Muscle layer of duodenum (tissue), 2 donors: Measurements from ENCODE around the gene F3.
A peak's percentile ranks its signal among the peaks of the same experiment; 100 is the strongest.

ENCODE experiments used
- H3K27ac ChIP-seq: one replicate; pipeline ENCODE4 v1.7.0; 2013; ENCODE audit warnings: mild to moderate bottlenecking, low read length
- H3K27me3 ChIP-seq: one replicate; pipeline ENCODE4 v1.7.0; 2013; ENCODE audit warnings: low read depth, mild to moderate bottlenecking, control low read depth, low read length
- H3K36me3 ChIP-seq, 2 donors: one replicate each; pipeline ENCODE4 v1.7.0; 2013; ENCODE audit warnings: low read length in 2 of 2, control low read depth in 1 of 2, mild to moderate bottlenecking in 1 of 2; ENCODE audit not compliant: insufficient read depth in 2 of 2, control insufficient read depth in 1 of 2
- H3K4me1 ChIP-seq, 2 donors: one replicate each; pipeline ENCODE4 v1.7.0; 2013; ENCODE audit warnings: low read length in 2 of 2, mild to moderate bottlenecking in 2 of 2, control low read depth in 1 of 2, moderate library complexity in 1 of 2; ENCODE audit not compliant: insufficient read depth in 2 of 2, control insufficient read depth in 1 of 2
- H3K4me3 ChIP-seq, 2 donors: one replicate each; pipeline ENCODE4 v1.7.0; 2013; ENCODE audit warnings: low read length in 2 of 2, low read depth in 1 of 2, mild to moderate bottlenecking in 1 of 2
- H3K9me3 ChIP-seq, 2 donors: one replicate each; pipeline ENCODE4 v1.7.0; 2013; ENCODE audit warnings: low read length in 2 of 2, control low read depth in 1 of 2, mild to moderate bottlenecking in 1 of 2; ENCODE audit not compliant: control insufficient read depth in 1 of 2
- donor health status: healthy.

Gene F3

DNA sequence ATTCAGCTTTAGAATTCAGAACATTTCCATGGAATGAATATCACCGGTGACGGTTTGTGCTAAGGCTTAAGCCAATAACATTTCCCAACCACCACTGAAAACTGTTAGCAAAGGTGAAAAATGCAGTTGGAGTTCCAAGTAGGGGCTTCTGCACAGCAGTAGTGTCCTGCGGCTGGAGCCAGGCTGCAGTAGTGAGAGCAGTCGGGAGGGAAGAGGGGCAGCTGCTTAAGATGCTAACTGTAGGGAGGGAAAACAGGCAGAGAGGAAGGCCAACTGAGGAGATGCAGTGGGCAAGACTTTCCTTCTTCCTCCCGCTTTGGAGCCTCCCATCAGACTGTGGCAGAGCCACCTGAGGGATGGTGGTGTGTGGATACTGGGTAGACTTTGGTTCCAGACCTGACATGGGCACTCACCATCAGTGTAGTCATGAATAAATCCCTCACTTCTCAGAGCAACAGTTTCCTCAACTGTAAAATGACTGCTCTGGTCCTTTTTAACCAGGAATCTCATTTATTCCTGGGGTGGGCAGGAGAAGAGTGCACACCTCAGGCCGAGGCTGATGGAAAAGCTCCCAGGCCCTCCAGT lies 3.2 kb downstream of the F3 start:
- no peaks in the 10 kb centered on the region for H3K27me3 ChIP-seq
- peak overlapping the region; percentile 71 to 88 for H3K4me3 ChIP-seq
- H3K9me3 ChIP-seq, result no peaks in the 10 kb centered on the region
- peak overlapping the region; percentile 67 for H3K27ac ChIP-seq
- H3K4me1 ChIP-seq, result peaks cover 4 to 22% of the 10 kb centered on the region in 2 donors
- H3K36me3 ChIP-seq, result peaks cover 13 to 18% of the 10 kb centered on the region in 2 donors

DNA sequence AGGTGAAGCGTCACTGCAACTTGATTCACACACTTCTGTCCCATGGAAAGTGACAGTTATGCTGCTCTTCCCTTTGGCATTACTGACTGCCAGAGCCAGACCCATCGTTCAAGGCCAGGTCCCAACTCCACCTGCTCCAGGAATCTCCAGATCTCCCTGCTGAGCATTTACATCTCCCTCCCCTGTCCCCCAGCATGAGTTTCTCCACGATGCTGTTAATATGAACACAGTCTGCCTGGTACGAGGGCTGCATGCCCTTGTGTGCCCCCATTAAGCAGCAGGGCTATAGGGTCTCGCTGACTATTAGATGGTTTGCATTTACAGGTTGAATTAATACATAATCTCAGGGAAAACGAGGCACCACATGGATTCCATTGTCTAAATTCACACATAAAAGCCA lies 4.3 kb downstream of the F3 start:
- Histone ChIP-seq H3K27ac (peak overlapping the region; percentile 7), H3K4me3 (peak overlapping the region in 1 of 2 donors; percentile 15), H3K36me3 (peaks cover 13 to 21% of the 10 kb centered on the region in 2 donors), H3K9me3 (no peaks in the 10 kb centered on the region), H3K4me1 (peaks cover 4 to 13% of the 10 kb centered on the region in 2 donors), H3K27me3 (no peaks in the 10 kb centered on the region)

DNA sequence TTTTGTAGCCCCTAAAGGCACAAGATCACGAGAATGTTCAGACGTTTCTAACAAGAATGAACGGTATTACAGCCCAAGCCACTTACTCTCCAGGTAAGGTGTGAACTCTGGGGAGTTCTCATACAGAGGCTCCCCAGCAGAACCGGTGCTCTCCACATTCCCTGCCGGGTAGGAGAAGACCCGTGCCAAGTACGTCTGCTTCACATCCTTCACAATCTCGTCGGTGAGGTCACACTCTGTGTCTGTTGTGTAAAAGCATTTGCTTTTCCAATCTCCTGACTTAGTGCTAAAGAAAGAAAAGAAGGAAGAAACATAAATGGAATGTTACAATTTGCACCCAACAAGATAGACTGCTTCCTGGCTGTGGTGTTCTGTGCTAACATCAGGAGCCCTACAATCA lies 5.7 kb downstream of the F3 start:
- H3K4me3 ChIP-seq, result no peak overlapping the region
- peaks cover 4 to 13% of the 10 kb centered on the region in 2 donors for H3K4me1 ChIP-seq
- peaks cover 24 to 31% of the 10 kb centered on the region in 2 donors for H3K36me3 ChIP-seq
- H3K27me3 ChIP-seq, result no peaks in the 10 kb centered on the region
- no peaks in the 10 kb centered on the region for H3K9me3 ChIP-seq
- H3K27ac ChIP-seq, result peak overlapping the region; percentile 17

DNA sequence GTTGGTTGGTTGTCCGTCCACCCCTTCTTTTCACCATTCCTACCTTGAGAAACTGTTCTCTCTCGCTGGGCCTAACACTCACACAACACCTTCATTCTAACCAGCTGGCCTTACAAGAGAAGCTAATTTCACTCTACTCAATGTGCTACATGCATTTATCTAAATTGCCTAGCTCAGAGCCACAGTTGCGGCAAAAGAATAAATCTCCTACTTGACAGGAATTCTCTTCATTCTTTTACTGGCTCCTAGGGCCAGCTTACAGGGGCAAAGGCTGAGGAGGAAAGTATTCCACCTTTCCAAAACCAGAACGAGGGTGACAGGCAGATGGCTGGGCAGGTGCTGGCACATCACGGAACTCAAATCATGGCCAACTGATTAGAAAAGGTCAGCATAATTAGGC lies 6.5 kb downstream of the F3 start:
- H3K27me3 ChIP-seq, result no peaks in the 10 kb centered on the region
- H3K27ac ChIP-seq, result peak overlapping the region; percentile 17
- no peak overlapping the region for H3K4me3 ChIP-seq
- peaks cover 26 to 36% of the 10 kb centered on the region in 2 donors for H3K36me3 ChIP-seq
- H3K4me1 ChIP-seq, result peaks cover 4 to 13% of the 10 kb centered on the region in 2 donors
- no peaks in the 10 kb centered on the region for H3K9me3 ChIP-seq

DNA sequence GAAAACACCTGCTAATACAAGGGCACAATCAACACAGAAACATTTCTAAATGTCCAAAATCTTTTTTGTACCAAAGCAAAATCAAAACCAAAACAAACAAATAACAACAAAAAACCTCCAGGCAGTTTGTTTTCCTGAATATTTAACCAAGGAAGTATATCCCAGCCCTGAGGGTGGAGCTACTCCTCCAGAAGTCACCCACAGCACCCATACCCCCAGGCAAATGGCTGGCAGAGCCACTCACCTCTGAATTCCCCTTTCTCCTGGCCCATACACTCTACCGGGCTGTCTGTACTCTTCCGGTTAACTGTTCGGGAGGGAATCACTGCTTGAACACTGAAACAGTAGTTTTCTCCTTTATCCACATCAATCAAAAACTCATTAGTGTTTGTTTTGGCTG lies 9.5 kb downstream of the F3 start:
- Histone ChIP-seq H3K4me1 (peaks cover 3 to 4% of the 10 kb centered on the region in 2 donors), H3K4me3 (no peak overlapping the region), H3K9me3 (no peaks in the 10 kb centered on the region), H3K27me3 (no peaks in the 10 kb centered on the region), H3K36me3 (peaks cover 37 to 39% of the 10 kb centered on the region in 2 donors), H3K27ac (no peak overlapping the region)

DNA sequence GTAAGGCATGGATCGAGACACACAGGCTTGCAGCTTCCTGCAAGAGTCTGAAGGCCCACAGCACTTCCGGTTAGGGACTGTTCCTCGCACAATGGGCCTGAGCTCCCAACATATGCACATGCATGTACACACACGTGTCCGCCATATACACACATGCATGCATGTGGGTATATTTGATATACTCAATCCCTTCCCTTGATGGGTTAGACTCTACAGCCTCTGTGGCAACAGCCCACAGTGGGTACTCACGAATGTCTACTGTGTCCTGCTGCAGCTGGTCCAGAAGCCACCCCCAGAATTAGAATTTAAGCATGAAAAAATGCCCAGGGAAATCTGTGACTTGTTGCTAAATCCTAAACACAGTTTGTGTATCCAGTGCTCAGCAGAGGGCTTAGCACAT lies 9.9 kb downstream of the F3 start:
- Histone ChIP-seq H3K4me1 (peaks cover 0 to 4% of the 10 kb centered on the region in 2 donors), H3K9me3 (no peaks in the 10 kb centered on the region), H3K4me3 (no peak overlapping the region), H3K27ac (no peak overlapping the region), H3K27me3 (no peaks in the 10 kb centered on the region), H3K36me3 (peaks cover 37 to 39% of the 10 kb centered on the region in 2 donors)

DNA sequence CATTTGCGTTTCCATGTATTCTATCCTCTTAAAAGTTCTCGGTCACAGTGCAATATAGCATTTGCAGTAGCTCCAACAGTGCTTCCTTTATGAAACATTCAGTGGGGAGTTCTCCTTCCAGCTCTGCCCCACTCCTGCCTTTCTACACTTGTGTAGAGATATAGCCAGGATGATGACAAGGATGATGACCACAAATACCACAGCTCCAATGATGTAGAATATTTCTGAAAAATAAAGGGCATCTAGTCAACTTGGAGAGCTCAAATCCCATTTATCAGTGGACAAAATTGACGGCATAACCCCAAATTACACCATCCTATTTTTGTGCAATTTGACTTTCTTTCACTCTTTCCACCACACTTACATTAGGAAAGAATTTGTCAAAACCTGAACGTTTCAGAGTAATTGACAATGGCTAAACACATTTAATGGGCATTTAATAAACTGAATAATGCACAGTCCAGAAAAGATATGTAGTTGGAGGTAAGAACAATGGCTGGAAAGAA lies 11.1 kb downstream of the F3 start:
- no peak overlapping the region for H3K4me3 ChIP-seq
- peaks cover 32 to 37% of the 10 kb centered on the region in 2 donors for H3K36me3 ChIP-seq
- no peak overlapping the region for H3K27ac ChIP-seq
- no peaks in the 10 kb centered on the region for H3K4me1 ChIP-seq
- no peaks in the 10 kb centered on the region for H3K9me3 ChIP-seq
- no peaks in the 10 kb centered on the region for H3K27me3 ChIP-seq

DNA sequence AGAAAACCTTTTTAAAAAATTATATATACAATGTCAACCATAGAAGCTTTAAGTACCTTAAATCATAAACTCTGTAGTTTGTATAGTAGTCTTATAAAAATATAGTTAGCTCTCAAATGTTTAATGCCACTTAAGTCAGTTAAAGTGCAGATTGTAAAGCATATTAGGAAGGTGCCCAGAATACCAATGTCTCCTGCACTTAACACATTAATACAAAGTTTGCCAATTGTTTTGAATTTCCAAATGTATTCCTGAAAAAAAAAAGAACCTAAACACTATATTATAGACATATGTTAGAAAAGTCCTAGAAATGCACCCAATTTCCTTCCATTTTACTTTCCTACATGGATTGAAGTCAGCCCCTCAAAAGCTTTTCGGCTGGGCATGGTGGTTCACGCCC lies 12.1 kb downstream of the F3 start:
- Histone ChIP-seq H3K27ac (no peak overlapping the region), H3K27me3 (no peaks in the 10 kb centered on the region), H3K4me1 (no peaks in the 10 kb centered on the region), H3K36me3 (peaks cover 24 to 28% of the 10 kb centered on the region in 2 donors), H3K9me3 (no peaks in the 10 kb centered on the region), H3K4me3 (no peak overlapping the region)

DNA sequence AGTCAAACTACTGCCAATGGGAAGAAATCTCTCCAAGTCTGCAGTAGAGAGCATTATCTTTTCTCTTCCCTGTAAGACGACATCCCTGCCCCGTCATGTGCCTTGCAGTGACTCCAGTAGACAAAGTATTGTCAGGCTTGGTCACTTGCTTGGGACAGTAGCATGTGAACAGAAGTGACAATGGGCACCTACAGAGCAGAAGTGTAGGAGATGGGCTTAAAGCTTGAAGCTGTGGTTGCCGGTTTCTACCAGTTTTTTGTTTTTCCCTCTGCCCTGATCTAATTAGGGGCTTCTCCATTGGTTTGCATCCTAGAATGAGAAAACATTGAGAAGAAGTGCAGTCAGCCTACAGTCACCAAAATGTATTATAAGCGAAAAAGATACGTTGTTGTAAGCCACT lies 12.7 kb downstream of the F3 start:
- Histone ChIP-seq H3K27ac (no peak overlapping the region), H3K4me3 (no peak overlapping the region), H3K9me3 (no peaks in the 10 kb centered on the region), H3K36me3 (peaks cover 21 to 24% of the 10 kb centered on the region in 2 donors), H3K27me3 (no peaks in the 10 kb centered on the region), H3K4me1 (no peaks in the 10 kb centered on the region)

DNA sequence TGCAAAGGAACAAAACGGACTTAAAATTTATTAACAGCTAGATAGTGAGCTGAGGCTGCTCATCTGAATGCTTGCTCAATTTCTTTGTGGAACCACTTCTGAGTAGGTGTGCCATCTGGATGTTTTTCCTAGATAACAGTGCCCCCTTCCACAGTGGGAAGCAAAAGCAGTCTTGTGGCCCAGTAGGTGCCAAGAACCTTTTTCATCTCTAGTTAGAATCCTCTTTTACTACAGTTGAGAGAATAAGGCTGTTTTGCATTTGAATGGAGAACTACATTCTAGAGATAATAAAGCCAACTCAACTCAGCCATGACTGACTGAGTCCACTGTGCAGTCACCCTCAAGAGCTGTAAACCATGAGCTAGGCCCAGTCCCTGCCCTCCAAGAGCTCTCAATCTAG lies 13.3 kb downstream of the F3 start:
- no peak overlapping the region for H3K27ac ChIP-seq
- H3K27me3 ChIP-seq, result no peaks in the 10 kb centered on the region
- H3K9me3 ChIP-seq, result no peaks in the 10 kb centered on the region
- H3K36me3 ChIP-seq, result peaks cover 21 to 24% of the 10 kb centered on the region in 2 donors
- no peaks in the 10 kb centered on the region for H3K4me1 ChIP-seq
- H3K4me3 ChIP-seq, result no peak overlapping the region

DNA sequence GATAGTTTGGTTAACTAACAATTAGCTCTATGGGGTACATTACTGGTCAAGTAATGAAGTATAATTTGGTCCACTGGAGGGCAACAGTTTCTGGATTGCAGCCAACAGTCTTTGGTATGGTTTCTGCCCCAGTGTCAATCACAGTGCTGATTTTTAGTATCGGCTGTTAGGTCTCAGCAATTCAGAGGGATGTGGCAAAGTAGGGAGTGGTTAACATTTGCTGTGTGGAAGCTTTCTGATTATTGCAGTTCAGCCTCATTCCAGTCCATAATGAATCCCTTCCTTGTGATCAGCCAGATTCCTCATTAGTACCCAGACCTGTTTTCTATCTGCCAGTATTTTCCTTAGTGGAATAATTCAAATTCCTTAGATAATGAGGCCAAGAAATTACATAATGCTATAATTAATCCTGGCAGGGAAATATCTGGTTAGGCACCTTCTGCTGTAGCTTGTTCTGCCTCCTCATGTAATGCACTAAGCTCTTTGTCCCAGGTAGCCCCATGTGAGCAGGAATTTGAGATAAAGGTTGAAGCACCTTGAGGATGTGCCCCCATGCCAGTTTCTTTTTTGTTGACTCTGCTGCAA lies 14.0 kb downstream of the F3 start:
- H3K27ac ChIP-seq, result no peak overlapping the region
- H3K4me3 ChIP-seq, result no peak overlapping the region
- H3K36me3 ChIP-seq, result peaks cover 20 to 24% of the 10 kb centered on the region in 2 donors
- H3K27me3 ChIP-seq, result no peaks in the 10 kb centered on the region
- H3K4me1 ChIP-seq, result no peaks in the 10 kb centered on the region
- no peaks in the 10 kb centered on the region for H3K9me3 ChIP-seq
